Suprapubic skin (tissue), 4 donors: Measurements from ENCODE around the gene MAT2B. TPM values are rescaled to one million over a fixed set of nuclear protein-coding genes. Genes with fewer than 3 reads are reported as not detected.

ENCODE experiments used
- DNase-seq, 2 donors: peaks; one replicate each; pipeline ENCODE4 v3.0.0-alpha.2; 2019; ENCODE audit warnings: low spot score in 2 of 2
- H3K27ac ChIP-seq: fragments of 200-600 bp; sonication (generic); one replicate; pipeline ENCODE4 v1.5.1; 2019
- H3K27me3 ChIP-seq: fragments of 200-600 bp; sonication (generic); one replicate; pipeline ENCODE4 v1.5.1; 2019
- H3K36me3 ChIP-seq: fragments of 200-600 bp; sonication (generic); one replicate; pipeline ENCODE4 v1.5.1; 2019
- H3K4me1 ChIP-seq: fragments of 200-600 bp; sonication (generic); one replicate; pipeline ENCODE4 v1.5.1; 2019
- H3K4me3 ChIP-seq: fragments of 200-600 bp; sonication (generic); one replicate; pipeline ENCODE4 v1.5.1; 2019; ENCODE audit warnings: mild to moderate bottlenecking
- H3K9me3 ChIP-seq: fragments of 200-600 bp; sonication (generic); one replicate; pipeline ENCODE4 v1.5.1; 2019
- EP300 ChIP-seq: sonication (generic); formaldehyde crosslinking; IDR thresholded peaks from one replicate; pipeline ENCODE4 v1.6.1; 2017; ENCODE audit warnings: antibody characterized with exemption
- POLR2A ChIP-seq, 2 donors: fragments of 450-650 bp; IDR thresholded peaks; one replicate each; pipeline ENCODE4 v1.6.1; 2017; ENCODE audit warnings: antibody characterized with exemption in 2 of 2, mild to moderate bottlenecking in 2 of 2, moderate library complexity in 2 of 2
- POLR2AphosphoS5 ChIP-seq, 3 donors: sonication (generic); formaldehyde crosslinking; IDR thresholded peaks; one replicate each; pipeline ENCODE4 v1.6.1; 2017; ENCODE audit warnings: antibody characterized with exemption in 3 of 3
- WGBS: methylation state at CpG from one replicate; pipeline ENCODE4 v1.1.5; 2018; 5-methylcytosine and 5-hydroxymethylcytosine counted together
- total RNA-seq, 4 donors: library from RNA; depleted of rRNA; stranded (reverse); fragments of >200 nt; gene quantifications; one replicate each; pipeline ENCODE4 v1.1.0, GENCODE V29; 2016
- TF ChIP-seq, protein P1 (sequence below), 2 donors: fragments of 200-600 bp in 1 of 2; fragments of 450-650 bp in 1 of 2; sonication (generic) in 1 of 2; IDR thresholded peaks; one replicate each; pipeline ENCODE4 v1.5.1; 2016 to 2019; ENCODE audit warnings: antibody characterized with exemption in 2 of 2, mild to moderate bottlenecking in 1 of 2, moderate library complexity in 1 of 2

The MAT2B gene
- total RNA-seq = 10 to 100 TPM; 30.1 to 42.6 (median 33.9) TPM

- H3K27me3 ChIP-seq = no peaks in the 10 kb centered on the region
- H3K4me1 ChIP-seq = peaks cover 59% of the 10 kb centered on the region
- peak within 1 kb of the TSS; percentile 85 for H3K4me3 ChIP-seq
- peak; percentile 97 to 98 for DNase-seq
- TF ChIP-seq POLR2AphosphoS5 (IDR thresholded peaks at IDR 0.05) = peak; percentile 17 to 95 (median 73)
- no peak for TF ChIP-seq EP300
- TF ChIP-seq POLR2A (IDR thresholded peaks at IDR 0.05) = peak; percentile 46 to 88
- TF ChIP-seq, protein P1, sequence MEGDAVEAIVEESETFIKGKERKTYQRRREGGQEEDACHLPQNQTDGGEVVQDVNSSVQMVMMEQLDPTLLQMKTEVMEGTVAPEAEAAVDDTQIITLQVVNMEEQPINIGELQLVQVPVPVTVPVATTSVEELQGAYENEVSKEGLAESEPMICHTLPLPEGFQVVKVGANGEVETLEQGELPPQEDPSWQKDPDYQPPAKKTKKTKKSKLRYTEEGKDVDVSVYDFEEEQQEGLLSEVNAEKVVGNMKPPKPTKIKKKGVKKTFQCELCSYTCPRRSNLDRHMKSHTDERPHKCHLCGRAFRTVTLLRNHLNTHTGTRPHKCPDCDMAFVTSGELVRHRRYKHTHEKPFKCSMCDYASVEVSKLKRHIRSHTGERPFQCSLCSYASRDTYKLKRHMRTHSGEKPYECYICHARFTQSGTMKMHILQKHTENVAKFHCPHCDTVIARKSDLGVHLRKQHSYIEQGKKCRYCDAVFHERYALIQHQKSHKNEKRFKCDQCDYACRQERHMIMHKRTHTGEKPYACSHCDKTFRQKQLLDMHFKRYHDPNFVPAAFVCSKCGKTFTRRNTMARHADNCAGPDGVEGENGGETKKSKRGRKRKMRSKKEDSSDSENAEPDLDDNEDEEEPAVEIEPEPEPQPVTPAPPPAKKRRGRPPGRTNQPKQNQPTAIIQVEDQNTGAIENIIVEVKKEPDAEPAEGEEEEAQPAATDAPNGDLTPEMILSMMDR (IDR thresholded peaks at IDR 0.05) = peak in 1 of 2 donors; percentile 41
- H3K36me3 ChIP-seq = no peaks in the 10 kb centered on the region
- no peaks in the 10 kb centered on the region for H3K9me3 ChIP-seq
- H3K27ac ChIP-seq = peak within 1 kb of the TSS; percentile 99
- under 1% methylated on average over 52 of the region's 64 CpGs for WGBS
These were observed at the start of gene MAT2B for GRCh38 chr5:163505368-163506094. Gene MAT2B (plus strand): TSS chr5:163505619. CDS start chr5:163505687, 68 bp downstream.

GRCh38 chr5:163456029-163456589 is 49.3 kb upstream of the MAT2B start:
- WGBS = 53% methylated on average over 2 of the region's 2 CpGs
- Histone ChIP-seq H3K27ac (no peak overlapping the region), H3K9me3 (no peaks in the 10 kb centered on the region), H3K4me3 (no peak overlapping the region), H3K4me1 (peaks cover 28% of the 10 kb centered on the region), H3K27me3 (no peaks in the 10 kb centered on the region), H3K36me3 (peaks cover 39% of the 10 kb centered on the region)
- no peak for TF ChIP-seq POLR2AphosphoS5 (IDR thresholded peaks at IDR 0.05)
- TF ChIP-seq, protein P1 (IDR thresholded peaks at IDR 0.05) = no peak
- no peak for TF ChIP-seq POLR2A (IDR thresholded peaks at IDR 0.05)
- TF ChIP-seq EP300 = no peak
- no peak for DNase-seq

- Histone ChIP-seq H3K27me3 (no peaks in the 10 kb centered on the region), H3K4me3 (no peak overlapping the region), H3K27ac (no peak overlapping the region), H3K4me1 (peaks cover 36% of the 10 kb centered on the region), H3K36me3 (peaks cover 32% of the 10 kb centered on the region), H3K9me3 (no peaks in the 10 kb centered on the region)
- DNase-seq = no peak
- TF ChIP-seq POLR2A (IDR thresholded peaks at IDR 0.05) (no peak), EP300 (no peak), POLR2AphosphoS5 (IDR thresholded peaks at IDR 0.05) (no peak)
- TF ChIP-seq, protein P1 (IDR thresholded peaks at IDR 0.05) = no peak
- 93% methylated on average over 7 of the region's 7 CpGs for WGBS
These were observed 48.6 kb upstream of the MAT2B start for GRCh38 chr5:163456840-163457239.

GRCh38 chr5:163458778-163459385 is 46.5 kb upstream of the MAT2B start:
- 34% methylated on average over 6 of the region's 6 CpGs for WGBS
- Histone ChIP-seq H3K27ac (peak overlapping the region; percentile 98), H3K36me3 (peaks cover 15% of the 10 kb centered on the region), H3K4me3 (peak overlapping the region; percentile 71), H3K9me3 (no peaks in the 10 kb centered on the region), H3K27me3 (no peaks in the 10 kb centered on the region), H3K4me1 (peaks cover 36% of the 10 kb centered on the region)
- no peak for TF ChIP-seq POLR2AphosphoS5 (IDR thresholded peaks at IDR 0.05)
- TF ChIP-seq, protein P1 (IDR thresholded peaks at IDR 0.05) = no peak
- TF ChIP-seq EP300 = no peak
- no peak for TF ChIP-seq POLR2A (IDR thresholded peaks at IDR 0.05)
- DNase-seq = no peak

GRCh38 chr5:163459462-163459818 is 46.0 kb upstream of the MAT2B start:
- H3K36me3 ChIP-seq = peaks cover 12% of the 10 kb centered on the region
- peak overlapping the region; percentile 71 for H3K4me3 ChIP-seq
- under 1% methylated on average over 12 of the region's 12 CpGs for WGBS
- peak overlapping the region; percentile 98 for H3K27ac ChIP-seq
- TF ChIP-seq, protein P1 (IDR thresholded peaks at IDR 0.05) = no peak
- TF ChIP-seq POLR2A (IDR thresholded peaks at IDR 0.05) = no peak
- TF ChIP-seq POLR2AphosphoS5 (IDR thresholded peaks at IDR 0.05) = no peak
- no peak for TF ChIP-seq EP300
- H3K4me1 ChIP-seq = peaks cover 36% of the 10 kb centered on the region
- H3K27me3 ChIP-seq = no peaks in the 10 kb centered on the region
- H3K9me3 ChIP-seq = no peaks in the 10 kb centered on the region
- DNase-seq = no peak
